NCI-H460 (cell line): ENCODE data around the gene CLEC4G. TPM values are rescaled to one million over a fixed set of nuclear protein-coding genes. Genes with fewer than 3 reads are reported as not detected.

Experiments used
- DNase-seq: peaks from one replicate; pipeline ENCODE4 v3.0.0-alpha.2; 2016; ENCODE audit warnings: low read depth; ENCODE audit errors: extremely low read depth
- total RNA-seq: library from RNA; depleted of rRNA; stranded (reverse); fragments of >200 nt; shearing (Covaris generic); gene quantifications from 2 replicates; pipeline ENCODE4 v1.2.3, GENCODE V29; 2014

Gene CLEC4G
- total RNA-seq, 1 experiment from 2014 or later: not detected

DNA sequence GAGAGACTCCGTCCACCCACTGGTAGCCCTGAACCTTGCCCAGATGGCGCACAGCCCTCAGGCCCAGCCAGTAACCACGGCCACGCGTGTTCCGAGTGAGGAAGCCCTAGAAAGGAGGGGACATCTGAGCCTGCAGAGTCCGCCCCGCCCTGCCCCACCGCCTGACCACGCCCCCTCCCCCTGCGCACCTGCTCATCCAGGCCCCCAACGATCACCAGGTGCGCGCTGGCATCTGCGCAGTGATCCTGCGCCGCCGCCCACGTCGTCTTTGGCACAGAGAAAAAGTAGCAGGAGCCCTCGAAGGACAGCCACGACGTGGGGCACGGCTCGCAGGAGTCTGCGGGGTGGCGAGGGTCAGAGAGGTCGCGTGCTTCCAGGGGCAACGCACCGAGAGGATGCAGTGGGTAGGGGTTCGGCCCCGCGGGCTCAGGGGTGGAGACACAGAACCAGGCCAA, 2.1 kb downstream of the CLEC4G start:
- no peak for DNase-seq

DNA sequence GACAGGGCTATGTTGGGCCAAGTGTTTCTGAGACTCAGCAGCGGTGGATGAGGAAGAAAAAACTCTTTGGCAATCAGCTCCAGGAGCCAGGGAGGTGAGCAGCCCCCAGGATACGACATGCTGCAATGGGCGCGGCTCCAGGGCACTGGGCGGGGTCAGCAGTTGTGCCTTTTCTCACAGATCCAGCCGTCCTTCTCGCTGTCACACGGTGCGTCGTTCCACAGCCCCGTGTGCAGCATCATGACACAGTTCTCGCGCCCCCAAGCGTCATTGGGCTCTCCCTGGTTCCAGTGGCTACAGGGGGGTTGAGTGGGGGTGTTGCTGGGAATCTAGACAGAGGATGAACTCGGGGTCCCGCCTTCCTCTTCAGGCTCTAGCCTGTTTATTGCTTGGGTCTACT, 2.7 kb downstream of the CLEC4G start:
- no peak for DNase-seq

DNA sequence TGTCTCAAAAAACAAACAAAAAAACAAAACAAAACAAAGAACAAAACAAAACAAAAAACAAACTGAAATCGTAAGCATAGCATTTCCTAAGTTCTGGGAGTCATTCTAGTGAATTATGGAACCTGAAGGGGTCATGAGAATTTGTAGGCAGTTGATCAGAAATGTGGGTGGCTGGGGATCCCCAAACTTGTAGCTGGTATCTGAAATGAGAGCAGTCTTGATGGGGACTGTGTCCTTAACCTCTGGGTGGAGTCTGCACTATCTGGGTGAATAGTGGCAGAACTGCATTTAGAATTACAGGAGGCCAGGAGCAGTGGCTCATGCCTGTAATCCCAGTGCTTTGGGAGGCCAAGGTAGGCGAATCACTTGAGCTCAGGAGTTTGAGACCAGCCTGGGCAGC, 6.1 kb downstream of the CLEC4G start:
- DNase-seq: no peak

DNA sequence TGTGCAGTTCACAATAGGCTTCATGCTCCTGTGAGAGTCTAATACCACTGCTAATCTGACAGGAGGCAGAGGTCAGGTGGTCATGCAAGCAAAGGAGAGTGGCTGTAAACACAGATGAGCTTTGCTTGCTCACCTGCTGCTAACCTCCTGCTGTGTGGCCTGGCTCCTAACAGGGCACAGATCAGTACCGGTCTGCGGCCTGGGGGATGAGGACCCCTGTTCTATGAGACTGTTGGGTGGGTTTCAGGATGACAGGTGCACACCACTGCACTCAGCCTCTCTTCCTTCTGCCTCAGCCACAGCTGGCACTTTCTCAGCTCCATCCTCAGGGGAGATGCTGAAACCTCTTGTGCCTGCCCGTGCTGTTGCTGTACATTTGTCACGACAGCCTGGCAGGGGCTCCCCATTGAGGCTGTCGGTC, 9.7 kb downstream of the CLEC4G start:
- no peak for DNase-seq

DNA sequence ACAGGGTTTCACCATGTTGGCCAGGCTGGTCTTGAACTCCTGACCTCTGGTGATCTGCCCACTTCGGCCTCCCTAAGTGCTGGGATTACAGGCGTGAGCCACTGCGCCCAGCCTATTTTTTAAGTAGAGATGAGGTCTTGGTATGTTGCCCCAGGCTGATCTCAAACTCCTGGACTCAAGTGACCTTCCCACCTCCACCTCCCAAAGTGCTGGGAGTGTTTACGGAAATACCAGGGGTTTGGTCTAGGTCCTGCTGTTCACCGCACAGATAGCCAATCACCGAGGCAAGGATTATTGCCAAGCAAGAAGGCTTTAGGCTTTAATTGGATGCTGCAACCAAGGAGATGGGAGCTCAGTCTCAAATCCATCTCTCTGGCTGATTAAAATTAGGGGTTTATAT, 11.6 kb downstream of the CLEC4G start:
- DNase-seq: no peak

DNA sequence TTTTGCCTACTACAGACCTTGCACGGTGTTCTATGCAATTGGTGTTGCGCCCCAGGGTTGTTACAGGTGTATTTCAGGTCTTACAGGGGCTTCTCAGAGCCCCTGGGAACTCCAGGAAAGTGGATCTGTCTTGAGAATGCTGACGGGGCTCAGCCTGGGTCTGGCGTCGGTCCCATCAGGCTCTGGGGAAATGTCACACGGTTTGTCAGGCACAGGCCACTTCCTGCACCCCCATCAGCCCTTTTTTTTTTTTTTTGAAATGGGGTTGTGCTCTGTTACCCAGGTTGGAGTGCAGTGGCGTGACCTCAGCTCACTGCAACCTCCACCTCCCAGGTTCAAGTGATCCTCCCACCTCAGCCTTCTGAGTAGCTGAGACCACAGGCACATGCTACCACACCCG, 13.2 kb downstream of the CLEC4G start:
- DNase-seq: no peak

DNA sequence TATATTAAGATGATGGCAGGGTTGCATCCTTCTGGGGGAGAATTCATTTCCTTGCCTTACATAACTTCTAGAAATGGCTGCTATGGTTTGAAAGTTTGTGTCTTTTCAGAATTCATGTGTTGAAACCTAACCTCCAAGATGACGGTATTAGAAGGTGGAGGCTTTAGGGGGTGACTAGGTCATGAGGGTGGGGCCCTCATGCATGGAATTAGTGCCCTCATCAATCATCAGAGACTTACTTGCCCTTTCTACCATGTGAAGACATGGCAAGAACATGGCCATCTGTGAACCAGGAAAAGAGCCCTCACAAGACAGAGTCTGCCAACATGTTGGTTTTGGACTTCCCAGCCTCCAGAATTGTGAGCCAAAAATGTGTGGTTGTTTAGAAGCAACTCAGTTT, 15.1 kb downstream of the CLEC4G start:
- DNase-seq: no peak

DNA sequence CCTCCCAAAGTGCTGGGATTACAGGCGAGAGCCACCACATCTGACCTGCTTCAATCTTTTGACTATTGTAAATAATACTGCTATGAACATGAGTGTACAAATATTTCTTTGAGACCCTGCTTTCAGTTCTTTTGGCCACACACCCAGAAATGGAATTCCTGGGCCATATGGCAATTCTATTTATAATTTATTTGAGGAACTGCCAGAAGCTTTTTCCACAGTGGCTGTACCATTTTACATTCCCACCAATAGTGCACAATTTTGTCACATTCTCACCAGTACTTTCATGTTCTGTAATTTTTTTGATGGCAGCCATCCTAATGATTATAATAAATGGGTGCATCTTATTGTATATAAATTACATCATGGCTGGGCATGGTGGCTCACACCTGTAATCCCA, 16.2 kb downstream of the CLEC4G start:
- no peak for DNase-seq

DNA sequence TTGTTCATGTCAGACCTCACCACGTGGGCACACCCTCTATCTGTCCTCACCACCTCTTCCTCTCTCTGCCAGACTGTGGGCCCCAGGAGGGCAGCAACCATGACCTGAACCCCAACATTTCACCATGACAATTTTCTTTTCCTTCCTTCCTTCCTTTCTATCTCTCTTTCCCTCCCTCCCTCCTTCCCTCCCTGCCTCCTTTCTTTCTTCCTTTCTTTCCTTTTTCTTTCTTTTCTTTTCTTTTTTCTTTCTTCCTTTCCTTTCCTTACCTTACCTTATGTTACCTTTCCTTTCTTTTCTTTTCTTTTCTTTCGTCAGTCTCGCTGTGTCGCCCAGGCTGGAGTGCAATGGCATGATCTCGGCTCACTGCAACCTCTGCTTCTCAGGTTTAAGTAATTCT, 21.3 kb downstream of the CLEC4G start:
- DNase-seq: no peak

DNA sequence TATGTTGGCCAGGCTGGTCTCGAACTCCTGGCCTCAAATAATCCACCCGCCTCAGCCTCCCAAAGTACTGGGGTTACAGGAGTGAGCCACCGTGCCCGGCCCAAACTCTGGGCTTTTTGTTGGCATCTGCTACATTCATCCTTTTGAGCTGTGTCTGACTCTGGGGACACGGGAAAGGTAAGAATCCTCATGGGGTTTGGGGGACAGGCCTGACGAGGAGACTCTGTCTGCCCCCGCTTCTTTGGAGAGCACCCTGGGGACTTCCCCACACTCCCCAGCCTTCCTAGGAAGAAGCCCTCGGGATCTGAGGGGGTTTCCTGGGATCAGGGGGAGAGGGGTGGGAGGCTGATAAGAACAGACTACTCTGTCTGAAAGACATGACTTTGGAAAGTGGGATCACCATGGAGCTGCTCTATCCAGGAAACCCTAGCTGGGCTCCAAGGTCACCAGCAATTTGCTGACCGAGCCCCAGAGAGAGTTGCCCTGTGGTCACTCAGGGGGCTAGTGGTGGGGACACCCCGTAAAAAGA, 21.9 kb downstream of the CLEC4G start:
- no peak for DNase-seq

DNA sequence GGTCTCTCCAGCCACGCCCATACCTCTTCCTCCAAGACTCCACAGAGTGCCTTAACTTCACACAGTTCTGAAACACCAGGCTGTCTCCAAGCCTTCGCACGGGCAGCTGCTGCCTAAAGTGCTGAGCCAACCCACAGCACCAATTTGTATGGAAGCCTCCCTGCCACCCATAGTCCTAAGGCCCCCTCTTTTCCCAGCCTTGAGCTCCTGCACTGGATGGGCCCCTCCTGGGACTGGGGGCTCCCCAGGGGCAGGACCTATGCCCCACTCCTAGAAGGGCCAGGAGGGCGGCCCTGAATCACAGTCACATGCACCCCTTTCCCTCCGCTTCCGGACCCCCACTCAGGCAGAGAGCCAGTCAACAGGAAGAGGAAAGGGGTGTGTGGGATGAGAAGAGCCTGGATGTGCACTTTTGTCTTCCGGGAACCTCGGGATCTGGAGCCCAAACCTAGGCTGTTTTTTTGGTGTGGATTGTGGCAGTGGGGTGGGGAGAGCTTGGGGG, 24.9 kb downstream of the CLEC4G start:
- DNase-seq: no peak

DNA sequence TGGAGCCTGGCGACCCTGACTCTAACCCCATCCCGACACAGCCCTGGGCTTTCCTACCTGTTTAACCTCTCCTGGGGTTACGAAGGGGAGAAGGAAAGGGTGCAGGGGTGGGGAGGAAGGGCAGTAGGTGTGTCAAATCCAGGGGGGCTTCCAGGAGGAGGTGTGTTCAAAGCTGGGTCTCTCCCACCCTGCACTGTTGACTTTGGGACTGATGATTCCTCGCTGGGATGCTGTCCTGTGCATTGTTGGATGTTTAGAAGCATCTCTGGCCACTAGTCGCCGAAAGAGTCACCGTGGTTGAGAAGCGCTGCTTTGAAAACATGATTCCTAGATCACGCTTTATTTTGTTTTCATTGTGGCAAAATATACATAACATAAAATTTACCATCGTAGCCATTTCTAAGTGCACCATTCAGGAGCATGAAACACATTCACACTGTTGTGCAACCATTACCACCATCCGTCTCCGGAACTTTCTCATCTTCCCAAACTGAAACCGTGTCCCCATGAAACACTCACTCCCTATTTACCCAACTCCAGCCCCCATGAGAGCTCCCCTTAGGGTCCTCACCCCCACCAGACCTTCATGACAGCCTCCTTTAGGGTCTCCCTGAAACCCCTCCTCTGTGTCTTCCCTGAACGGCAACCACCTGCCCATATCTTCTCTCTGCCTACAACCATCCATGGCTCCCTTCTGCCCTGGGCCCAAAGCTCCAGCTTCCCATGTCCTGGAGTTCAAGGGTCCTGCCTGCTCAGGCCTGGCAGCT, 25.5 kb downstream of the CLEC4G start:
- no peak for DNase-seq

DNA sequence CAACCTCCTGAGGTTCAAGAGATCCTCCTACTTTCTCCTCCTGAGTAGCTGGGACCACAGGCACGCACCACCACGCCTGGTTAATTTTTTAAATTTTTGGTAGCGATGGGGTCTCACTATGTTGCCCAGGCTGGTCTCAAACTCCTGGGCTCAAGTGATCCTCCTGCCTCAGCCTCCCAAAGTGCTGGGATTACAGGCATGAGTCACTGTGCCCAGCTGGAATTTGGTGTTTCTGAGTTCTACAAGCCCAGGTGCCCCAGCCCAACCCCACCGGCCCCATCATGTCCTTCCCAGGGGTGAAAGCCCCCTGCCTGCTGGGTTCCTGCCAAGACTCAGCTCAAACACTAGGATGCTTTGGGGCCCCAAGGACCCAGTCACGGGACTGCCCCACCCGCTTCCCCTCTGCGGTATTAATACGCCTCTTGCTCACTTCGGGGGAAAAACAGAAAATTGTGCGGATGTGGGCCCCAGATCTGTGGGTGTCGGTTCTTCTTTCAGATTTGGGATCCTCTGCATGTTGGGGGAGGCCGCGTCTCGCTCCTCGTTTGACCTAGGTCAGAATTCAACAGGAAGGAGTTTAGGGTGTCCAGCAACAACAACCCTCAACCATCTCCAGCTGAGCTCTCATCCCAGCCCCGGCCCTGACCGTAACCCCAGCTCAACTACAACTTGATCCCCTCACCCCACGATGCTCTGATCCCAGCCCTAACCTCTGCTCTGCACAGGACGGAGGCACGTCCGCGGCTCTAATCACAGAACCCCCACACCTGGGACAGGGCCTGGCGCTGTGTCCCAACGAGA, 26.3 kb downstream of the CLEC4G start:
- DNase-seq: no peak

DNA sequence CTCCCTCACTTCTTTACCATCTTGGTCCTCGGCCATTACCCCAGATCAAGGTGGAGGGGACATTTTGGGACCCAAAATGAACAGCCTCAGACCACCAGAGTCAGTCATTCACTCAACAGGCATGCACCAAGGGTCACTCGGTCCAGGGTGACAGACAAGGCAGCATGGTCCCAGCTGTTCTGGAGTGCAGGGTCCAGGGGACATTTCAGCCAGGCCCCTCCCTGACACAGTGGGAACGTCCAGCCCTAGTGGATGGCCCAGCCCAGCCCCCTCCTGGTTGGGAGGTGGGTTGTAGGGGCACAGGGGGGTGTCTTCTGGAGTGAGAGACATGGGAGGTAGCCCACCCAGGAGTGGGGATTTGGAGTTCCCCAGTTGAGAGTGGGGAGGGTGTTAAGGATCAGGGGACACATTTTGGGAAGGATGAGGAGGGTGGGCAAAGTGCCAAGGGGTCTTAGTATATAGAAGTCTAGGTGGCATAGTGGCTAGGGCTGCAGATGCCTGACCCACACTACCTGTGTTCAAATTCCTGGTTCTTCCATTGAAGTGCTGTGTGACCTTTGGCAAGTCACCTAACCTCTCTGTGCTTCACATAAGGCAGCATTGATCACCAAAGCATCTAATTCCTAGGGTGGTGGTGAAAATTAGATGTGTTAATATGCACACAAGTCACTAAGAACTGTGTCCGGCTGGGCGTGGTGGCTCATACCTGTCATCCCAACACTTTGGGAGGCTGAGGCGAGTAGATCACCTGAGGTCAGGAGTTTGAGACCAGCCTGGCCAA, 27.4 kb downstream of the CLEC4G start:
- no peak for DNase-seq

DNA sequence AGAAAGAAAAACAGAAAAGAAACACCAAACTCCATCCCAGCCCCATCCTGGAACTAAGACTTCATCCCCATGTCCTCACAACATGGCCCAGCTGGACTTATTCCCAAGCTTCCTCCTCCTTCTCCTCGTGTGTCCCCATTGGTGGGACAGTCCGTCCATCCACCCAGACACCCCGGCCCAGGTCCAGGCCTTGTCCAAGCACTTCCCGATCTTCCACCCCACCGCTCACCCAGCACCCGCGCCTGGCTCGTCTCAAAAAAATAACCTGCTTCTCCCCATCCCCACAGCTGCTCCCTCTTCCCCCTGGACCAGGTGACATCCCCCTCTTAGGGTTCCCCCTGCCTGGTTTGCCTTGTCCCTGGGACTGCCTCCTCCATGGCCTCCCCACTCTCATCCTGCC, 28.6 kb downstream of the CLEC4G start:
- no peak for DNase-seq

DNA sequence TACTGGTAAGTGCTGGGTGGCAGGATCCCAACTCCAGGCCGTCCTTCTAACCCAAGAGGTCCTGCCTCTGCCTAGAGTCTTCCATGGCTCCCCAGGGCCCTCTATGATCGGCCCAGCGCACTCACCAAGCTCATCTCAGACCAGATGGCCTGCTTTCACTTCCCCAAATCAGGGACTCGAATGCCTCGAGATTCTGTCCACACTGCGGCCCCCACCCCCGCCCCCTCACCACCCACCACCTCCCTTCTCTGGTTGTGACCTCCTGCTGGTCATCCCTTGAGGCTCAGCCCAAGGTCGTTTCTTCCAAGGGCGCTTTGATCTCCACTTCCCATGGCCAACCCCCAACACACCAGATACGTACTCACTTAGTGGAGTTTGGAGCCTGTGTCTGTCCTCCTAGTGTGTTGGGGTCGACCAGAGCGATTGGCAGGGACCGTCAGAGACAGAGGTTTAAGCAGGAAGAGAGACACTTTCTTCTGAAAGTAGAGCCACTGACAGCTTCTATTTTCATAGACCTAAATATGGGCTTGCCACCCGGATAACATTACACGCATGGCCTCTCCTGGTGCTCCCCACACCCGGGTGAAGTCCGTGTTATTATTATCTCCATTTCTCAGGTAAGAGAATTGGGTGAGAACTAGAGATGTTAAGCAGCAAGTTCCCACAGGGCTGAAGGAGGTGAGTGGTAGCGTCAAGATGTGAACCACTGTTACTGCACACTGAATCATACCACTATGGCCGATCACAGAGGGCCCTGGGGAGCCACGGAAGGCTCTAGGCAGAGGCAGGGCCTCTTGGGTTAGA, 30.1 kb downstream of the CLEC4G start, which contains the start of gene FCER2:
Gene FCER2, minus strand, starts transcription at position 478 of the 804 bp plus-strand sequence. CDS start 2,371 bp downstream, outside the sequence.
- DNase-seq: no peak

DNA sequence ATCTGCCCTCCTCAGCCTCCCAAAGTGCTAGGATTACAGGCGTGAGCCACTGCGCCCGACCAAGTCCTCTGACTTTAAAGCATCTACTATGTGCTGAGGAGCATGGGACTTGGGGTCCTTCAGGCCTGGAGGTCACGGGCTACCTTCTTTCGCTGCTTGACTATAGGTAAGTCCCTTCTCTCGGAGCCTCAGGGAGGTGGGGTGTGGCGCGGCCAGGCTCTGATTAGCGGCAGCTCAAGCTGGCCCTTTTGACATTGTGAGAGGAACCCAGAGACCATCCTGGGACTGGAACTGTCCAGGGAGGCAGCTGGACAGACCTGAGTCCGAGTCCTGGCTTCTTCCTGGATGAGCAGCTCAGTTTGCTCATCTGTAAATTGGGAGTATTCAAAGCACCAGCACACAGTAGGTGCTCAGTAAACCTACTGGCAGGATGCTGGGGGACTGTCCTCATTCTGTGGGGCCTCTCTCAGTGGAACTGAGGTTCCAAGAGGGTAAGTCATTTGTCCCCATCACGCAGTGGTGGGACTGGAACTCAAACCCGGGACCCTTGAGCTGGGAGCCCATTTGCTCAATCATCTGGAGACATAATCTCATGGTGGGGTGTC, 30.8 kb downstream of the CLEC4G start:
- no peak for DNase-seq

DNA sequence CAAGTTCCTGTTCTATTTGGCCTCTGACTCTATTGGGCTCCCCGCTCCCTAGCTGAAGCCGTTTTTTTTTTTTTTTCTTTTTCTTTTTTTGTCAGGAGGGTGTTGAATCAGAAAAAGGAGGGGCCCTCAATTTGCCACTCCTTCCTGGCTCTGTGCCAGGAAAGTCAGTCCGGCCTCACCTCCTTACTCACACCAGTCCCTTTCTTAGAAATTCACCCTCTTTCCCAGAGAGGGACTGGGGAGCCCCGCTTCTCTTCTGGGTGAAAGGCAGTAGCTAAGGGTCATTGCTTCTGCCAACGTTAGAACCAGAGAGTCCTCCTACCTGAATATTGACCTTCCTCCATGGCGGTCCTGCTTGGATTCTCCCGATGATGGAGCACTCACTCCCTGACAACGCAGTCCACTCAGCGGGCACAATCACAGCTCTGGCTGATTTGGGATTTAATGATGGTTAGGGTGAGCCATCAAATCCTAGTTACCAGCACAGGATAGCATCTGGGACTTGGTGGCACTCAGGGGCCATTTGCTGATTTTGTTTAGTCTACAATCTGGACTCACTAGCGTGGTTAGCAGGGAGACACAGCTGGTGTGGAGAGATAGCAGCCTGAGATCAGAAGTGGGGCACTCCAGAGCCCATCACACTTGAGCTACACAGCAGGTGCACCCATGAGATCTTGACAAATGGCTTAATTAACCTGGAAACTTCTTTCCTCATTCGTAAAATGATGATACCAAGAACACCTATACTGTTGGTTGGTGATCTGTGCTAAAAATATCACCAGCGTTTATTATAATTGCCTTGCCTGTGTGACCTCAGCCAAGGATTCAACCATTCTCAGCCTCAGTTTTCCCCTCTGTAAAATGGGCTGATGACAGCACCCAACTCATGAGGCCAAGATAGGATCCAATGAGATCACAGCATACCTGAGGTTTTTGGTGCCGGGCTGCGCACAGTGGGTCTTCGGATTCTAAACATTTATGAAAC, 32.2 kb downstream of the CLEC4G start:
- DNase-seq: no peak
